HPDE6-E6E7 (cell line): ENCODE measurements around the gene DMD.

Source experiments
- DNase-seq: peaks from one replicate; pipeline ENCODE4 v3.0.0; 2011; ENCODE audit warnings: missing footprints; ENCODE audit errors: extremely low spot score

The DMD gene

DNA sequence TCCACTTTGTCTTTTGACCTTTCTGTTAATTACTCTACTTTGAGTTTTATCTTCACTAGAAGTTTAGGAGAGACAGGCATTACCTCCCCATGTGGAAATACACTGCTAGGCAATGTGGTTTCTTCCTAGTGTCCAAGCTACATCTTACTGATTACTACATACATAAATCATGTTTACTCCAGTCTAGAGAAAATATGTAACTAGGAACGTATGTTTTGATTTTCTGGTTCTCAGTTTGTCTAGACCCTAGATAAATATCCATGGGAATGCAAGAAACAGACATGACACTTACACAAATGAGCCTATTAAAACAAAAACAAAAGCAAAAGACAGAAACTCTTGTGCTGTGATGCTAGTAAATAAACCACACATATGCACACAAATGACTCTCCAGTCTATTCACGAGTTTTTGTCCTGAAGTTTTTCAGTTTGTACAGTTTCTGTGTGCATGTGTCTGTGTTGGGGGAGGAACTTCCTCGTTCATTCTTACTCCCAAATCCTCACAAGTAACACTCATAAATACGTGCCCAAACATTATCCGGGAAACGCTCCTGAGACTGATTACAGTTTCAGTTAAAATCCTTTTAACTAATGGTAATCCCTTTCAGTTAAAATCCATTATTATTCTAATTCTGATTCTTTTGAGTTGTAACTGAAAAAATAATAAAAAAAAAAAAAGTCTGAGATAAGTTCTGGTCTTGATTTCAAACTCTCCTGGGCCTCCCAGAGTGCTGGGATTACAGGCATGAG is 1856.0 kb downstream of the DMD start:
- DNase-seq = no peak

- DNase-seq = peak; percentile 22
Measured at GRCh38 chrX:31353095-31353494, 1858.3 kb downstream of the DMD start.

- no peak for DNase-seq
Measured at GRCh38 chrX:31350808-31351074, 1860.6 kb downstream of the DMD start.

GRCh38 chrX:31349515-31349914 is 1861.8 kb downstream of the DMD start:
- no peak for DNase-seq

DNA sequence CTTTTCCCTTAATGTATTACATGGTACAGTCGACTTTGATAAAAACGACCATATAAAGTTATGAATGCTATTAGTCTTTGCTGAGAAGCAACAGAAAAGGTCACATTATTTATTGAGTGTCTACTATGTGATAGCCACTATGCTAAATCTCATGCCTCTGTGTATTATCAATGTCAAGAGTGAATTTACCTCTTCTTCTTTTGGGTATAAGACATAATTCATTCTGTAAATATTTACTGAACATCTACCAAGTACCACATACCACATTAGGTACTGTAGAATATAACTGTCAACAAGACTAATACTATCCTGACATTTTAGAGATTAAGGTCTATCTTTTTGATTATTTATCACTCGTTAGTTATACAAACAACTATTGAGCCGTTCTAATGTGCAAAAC is 1870.8 kb downstream of the DMD start:
- no peak for DNase-seq

GRCh38 chrX:31338991-31339350 is 1872.4 kb downstream of the DMD start:
- no peak for DNase-seq

- DNase-seq = no peak
Measured at GRCh38 chrX:31337332-31337731, 1874.0 kb downstream of the DMD start.

DNA sequence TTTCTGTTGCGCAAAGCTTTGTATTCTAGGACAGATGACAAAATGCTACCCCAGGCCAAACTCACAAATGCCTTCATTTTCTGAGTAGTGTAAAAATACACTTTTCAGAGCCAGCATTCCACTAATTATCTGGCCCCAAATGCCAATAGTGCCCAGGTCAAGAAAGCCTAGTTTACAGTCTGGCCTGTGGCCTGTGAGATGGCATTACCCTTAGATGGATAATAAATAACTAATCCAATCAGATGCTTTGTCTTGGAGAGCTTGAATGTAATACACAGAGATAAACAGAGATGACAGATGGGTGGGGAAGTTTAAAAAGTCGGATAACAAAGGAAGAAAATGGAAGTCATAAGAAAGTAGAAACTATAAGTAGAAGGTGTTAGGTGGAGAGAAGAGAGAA is 1874.9 kb downstream of the DMD start:
- no peak for DNase-seq

- no peak for DNase-seq
Measured at GRCh38 chrX:31334997-31335396, 1876.4 kb downstream of the DMD start.

DNA sequence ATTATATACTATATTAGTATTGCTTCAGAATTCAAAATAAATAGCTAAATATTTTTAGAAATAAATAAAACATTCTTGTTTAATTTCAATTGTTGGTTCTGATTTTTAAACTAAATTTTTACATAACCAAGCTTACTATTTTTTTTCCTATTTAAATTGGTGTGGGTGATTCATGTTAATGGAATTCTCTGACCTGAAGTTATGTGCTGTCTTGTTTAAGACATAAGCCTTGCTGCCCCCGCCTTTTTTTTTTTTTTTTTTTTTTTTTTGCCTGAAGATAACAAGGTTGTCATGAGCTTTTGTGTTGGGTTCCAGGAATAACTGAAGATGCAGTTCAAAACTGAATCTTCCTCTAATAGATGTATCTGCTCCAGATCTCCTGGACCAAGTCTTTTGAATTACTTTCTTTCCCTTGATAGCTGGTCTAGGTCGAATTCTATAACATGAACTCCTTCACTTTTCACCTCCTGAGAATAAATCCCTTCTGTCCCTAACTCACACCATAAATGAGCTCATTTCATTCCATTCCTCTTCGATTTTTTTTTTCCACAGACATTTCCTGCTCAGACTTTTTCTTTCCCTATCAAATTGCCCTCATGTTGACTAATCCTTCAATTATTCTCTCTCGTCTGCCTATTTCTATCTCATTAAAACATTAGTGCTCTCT is 1878.1 kb downstream of the DMD start:
- peak; percentile 14 for DNase-seq

GRCh38 chrX:31331928-31332327 is 1879.4 kb downstream of the DMD start:
- no peak for DNase-seq

DNA sequence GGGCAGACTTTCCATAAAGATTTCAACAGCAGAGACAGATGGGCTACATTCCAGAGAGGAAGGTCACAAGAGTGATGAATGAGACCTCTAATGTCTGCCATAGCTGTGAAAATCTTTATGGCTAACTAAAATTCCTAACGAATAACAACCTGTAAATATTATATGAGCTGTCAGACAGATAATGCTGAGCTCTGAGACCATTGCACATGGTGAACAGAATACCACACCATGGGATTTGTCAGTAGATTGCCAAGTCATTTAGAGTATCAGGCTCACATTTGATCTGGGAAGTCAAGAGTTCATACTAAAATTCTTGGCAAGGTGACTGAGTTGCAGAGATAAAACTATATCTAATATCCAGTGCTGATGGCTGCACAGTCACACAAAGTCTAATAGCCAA is 1880.3 kb downstream of the DMD start:
- no peak for DNase-seq

- no peak for DNase-seq
Measured at GRCh38 chrX:31329298-31329697, 1882.1 kb downstream of the DMD start.

- no peak for DNase-seq
Measured at GRCh38 chrX:31323658-31324057, 1887.7 kb downstream of the DMD start.

DNA sequence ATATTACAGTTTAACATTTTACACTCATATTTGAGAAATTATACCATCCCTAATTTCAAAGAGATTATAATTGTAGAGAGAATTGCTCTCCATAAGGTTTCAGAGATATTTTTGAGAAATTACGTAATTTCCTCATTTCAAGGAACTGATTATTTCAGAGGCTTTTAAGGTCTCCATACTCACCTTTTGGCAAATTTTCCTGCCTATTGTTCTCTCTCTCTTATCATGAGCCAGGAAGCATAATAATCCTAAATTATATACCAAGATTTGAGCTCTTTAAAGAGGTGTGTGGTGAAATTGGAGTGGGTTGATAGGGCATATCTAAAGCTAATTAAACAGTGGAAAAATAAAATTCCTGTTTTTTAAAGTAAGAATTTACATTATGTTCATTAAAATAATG is 1890.6 kb downstream of the DMD start:
- DNase-seq = no peak

DNA sequence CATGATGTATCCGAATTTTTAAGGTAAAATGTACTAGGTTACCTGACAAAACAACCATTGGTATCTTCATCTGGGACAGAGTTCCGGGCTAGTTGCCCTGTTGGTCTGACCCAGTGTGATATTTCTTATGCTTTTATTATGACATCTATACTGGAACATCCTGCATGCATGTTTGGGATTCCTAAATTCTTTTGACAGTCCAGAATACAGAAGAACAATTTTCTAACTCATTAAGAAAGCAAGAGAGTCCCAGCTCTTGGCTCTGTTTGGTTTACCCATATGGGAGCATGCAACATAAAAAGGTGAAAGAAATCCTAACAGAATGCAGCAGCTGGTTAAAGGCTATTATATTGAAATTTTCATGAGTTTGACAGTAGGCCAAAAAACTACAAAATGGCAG is 1891.8 kb downstream of the DMD start:
- DNase-seq = no peak

- no peak for DNase-seq
Measured at GRCh38 chrX:31318866-31319265, 1892.5 kb downstream of the DMD start.

GRCh38 chrX:31316340-31316991 is 1894.9 kb downstream of the DMD start:
- no peak for DNase-seq

DNA sequence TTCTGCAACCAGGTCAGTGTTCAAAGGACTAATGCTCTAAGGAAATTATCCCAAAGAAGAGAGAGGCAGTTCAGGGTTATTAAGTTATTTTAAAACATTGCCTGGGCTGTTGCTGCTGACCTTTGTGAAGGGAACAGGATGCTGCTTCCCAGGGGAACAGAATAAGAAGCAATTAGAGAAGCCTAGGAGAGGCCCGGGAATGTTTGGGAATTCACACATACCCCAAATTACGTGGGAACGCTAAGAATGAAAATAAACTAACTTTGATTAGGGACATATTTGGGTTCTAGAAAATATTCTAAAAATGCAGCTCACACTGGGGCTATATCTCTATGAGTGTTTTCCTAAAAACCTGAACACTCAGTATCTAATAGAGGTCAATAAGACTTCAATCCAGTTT is 1896.4 kb downstream of the DMD start:
- no peak for DNase-seq

GRCh38 chrX:31307952-31308351 is 1903.4 kb downstream of the DMD start:
- no peak for DNase-seq

GRCh38 chrX:31302573-31303075 is 1908.7 kb downstream of the DMD start:
- DNase-seq = no peak

DNA sequence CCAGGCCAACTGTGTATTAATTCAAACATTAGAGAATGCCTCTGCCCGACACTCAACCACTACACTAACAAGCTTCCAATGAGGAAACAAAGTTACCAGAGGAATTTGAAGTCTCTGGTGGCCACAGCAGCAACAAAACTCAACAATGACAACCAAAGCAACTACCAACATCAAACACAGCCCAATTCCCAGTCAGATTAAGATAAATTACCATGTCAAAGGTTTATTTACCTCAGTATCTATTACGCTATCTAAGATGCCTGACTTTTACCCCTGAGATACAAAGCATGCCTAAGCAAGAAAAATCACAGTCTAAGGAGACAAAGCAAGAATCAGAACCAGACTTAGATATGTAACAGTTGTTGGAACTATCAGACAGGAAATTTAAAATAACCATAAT is 1909.4 kb downstream of the DMD start:
- DNase-seq = no peak

DNA sequence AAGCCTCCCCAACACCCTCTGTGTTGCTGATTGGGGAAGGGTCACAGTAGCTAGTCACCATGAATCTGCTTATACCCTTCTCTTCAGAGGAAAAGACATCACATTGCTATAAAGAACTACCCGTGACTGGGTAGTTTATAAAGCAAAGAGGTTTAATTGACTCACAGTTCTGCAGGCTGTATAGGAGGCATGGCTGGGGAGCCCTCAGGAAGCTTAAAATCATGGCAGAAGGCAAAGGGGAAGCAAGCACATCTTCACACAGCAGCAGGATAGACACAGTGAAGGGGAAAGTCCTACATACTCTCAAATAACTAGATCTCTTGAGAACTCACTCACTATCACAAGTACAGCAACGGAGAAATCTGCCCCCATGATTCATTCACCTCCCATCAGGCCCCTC is 1910.1 kb downstream of the DMD start:
- DNase-seq = no peak
